ENCODE results near the gene TCERG1L. TPM values are rescaled to one million over a fixed set of nuclear protein-coding genes. Genes with fewer than 3 reads are reported as not detected.

TCERG1L gene
- total RNA-seq, 2 donors from 2014 or later = 1.6 to 4.5 TPM

GRCh38 chr10:131158695-131159094 lies 152.8 kb downstream of the TCERG1L start:
- TF ChIP-seq CTCF (conservative IDR thresholded peaks at IDR 0.05) = no peak
- Histone ChIP-seq H3K4me1 (ENCODE audit: control insufficient read depth, insufficient read depth, low read length) (no peaks in the 10 kb centered on the region), H3K9ac (ENCODE audit: extremely low read depth, low read length, poor library complexity, severe bottlenecking) (no peak overlapping the region), H3K4me3 (ENCODE audit: low read length) (no peak overlapping the region), H3K27ac (ENCODE audit: low read depth, low read length) (no peak overlapping the region), H3K9me3 (ENCODE audit: control insufficient read depth, low read length) (no peaks in the 10 kb centered on the region), H3K36me3 (ENCODE audit: control insufficient read depth, insufficient read depth, low read length) (no peaks in the 10 kb centered on the region), H3K27me3 (ENCODE audit: control insufficient read depth, insufficient read depth, low read length, poor library complexity, severe bottlenecking) (no peaks in the 10 kb centered on the region)
- no peak for DNase-seq
- Mint-ChIP-seq H3K27me3 (ENCODE audit: insufficient read depth) (no peaks in the 10 kb centered on the region), H3K36me3 (ENCODE audit: low read depth) (no peaks in the 10 kb centered on the region), H3K9me3 (no peaks in the 10 kb centered on the region), H3K4me1 (peaks cover 6% of the 10 kb centered on the region), H3K27ac (no peak overlapping the region), H3K4me3 (no peak overlapping the region)
- 94 to 100% methylated on average over 8 to 17 of the region's 17 CpGs for WGBS, 2 experiments (ENCODE audit: insufficient coverage in 1 of 2, insufficient read length in 1 of 2)

DNA sequence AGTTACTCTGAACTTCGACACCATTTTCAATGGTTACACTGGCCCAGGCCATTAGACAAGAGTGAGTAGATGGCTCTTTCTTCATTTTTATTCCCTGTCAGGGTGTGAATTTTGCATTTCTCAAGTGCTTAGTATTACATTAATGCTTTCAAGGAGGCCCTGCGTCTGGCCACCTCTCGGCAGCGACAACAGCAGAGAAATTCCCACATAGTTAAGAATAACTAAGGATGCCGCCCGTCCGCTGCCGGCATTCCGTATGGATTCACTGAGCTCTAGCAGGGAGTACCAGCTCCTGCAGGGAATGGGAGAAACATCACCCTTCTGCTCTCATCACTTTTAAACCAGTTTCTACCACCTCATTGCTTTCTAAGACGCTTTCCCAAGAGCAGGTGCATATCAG lies 153.6 kb downstream of the TCERG1L start:
- WGBS, 2 experiments (ENCODE audit: insufficient coverage in 1 of 2, insufficient read length in 1 of 2) = 95 to 100% methylated on average over 9 to 10 of the region's 10 CpGs
- Histone ChIP-seq H3K4me3 (ENCODE audit: low read length) (no peak overlapping the region), H3K27me3 (ENCODE audit: control insufficient read depth, insufficient read depth, low read length, poor library complexity, severe bottlenecking) (no peaks in the 10 kb centered on the region), H3K27ac (ENCODE audit: low read depth, low read length) (no peak overlapping the region), H3K9ac (ENCODE audit: extremely low read depth, low read length, poor library complexity, severe bottlenecking) (no peak overlapping the region), H3K9me3 (ENCODE audit: control insufficient read depth, low read length) (no peaks in the 10 kb centered on the region), H3K4me1 (ENCODE audit: control insufficient read depth, insufficient read depth, low read length) (no peaks in the 10 kb centered on the region), H3K36me3 (ENCODE audit: control insufficient read depth, insufficient read depth, low read length) (no peaks in the 10 kb centered on the region)
- Mint-ChIP-seq H3K27ac (no peak overlapping the region), H3K9me3 (peaks cover 2% of the 10 kb centered on the region), H3K4me3 (no peak overlapping the region), H3K4me1 (peaks cover under 1% of the 10 kb centered on the region), H3K27me3 (ENCODE audit: insufficient read depth) (no peaks in the 10 kb centered on the region), H3K36me3 (ENCODE audit: low read depth) (peaks cover under 1% of the 10 kb centered on the region)
- no peak for DNase-seq
- TF ChIP-seq CTCF (conservative IDR thresholded peaks at IDR 0.05) = no peak

DNA sequence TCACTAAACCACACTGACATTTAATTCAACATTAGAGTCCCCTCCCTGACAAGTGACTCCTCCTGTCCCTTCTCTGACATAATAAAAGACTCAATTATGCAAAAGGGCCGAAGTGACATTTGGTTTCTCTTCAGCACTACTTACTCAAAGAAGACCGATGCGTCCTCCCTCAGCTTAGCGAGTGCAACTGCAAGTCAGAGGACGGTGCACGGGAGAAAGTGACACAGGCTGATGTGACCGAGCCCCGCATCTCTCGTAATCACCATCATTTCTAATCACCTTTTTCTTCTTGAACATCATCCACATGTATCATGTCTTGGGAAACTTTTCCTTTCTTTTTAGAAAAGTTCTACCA lies 155.7 kb downstream of the TCERG1L start:
- Histone ChIP-seq H3K9ac (ENCODE audit: extremely low read depth, low read length, poor library complexity, severe bottlenecking) (no peak overlapping the region), H3K27ac (ENCODE audit: low read depth, low read length) (no peak overlapping the region), H3K4me1 (ENCODE audit: control insufficient read depth, insufficient read depth, low read length) (no peaks in the 10 kb centered on the region), H3K36me3 (ENCODE audit: control insufficient read depth, insufficient read depth, low read length) (no peaks in the 10 kb centered on the region), H3K9me3 (ENCODE audit: control insufficient read depth, low read length) (peaks cover 8% of the 10 kb centered on the region), H3K4me3 (ENCODE audit: low read length) (no peak overlapping the region), H3K27me3 (ENCODE audit: control insufficient read depth, insufficient read depth, low read length, poor library complexity, severe bottlenecking) (no peaks in the 10 kb centered on the region)
- TF ChIP-seq CTCF (conservative IDR thresholded peaks at IDR 0.05) = no peak
- peaks cover 9% of the 10 kb centered on the region for H3K36me3 Mint-ChIP-seq (ENCODE audit: low read depth)
- H3K9me3 Mint-ChIP-seq = peaks cover 16% of the 10 kb centered on the region
- 62 to 75% methylated on average over 7 to 9 of the region's 9 CpGs for WGBS, 2 experiments (ENCODE audit: insufficient coverage in 1 of 2, insufficient read length in 1 of 2)
- no peaks in the 10 kb centered on the region for H3K27me3 Mint-ChIP-seq (ENCODE audit: insufficient read depth)
- no peak overlapping the region for H3K27ac Mint-ChIP-seq
- no peak for DNase-seq
- H3K4me3 Mint-ChIP-seq = no peak overlapping the region
- H3K4me1 Mint-ChIP-seq = no peaks in the 10 kb centered on the region

Measured in endodermal cell (in vitro differentiated cells).